Vagina (tissue), 2 donors: ENCODE data around the gene RAB7B.

Experiments used
- CTCF ChIP-seq, 3 experiments: fragments of 450-650 bp in 2 of 3; fragments of 200-600 bp in 1 of 3; sonication (generic) in 1 of 3; IDR thresholded peaks; one replicate each; pipeline ENCODE4 v1.5.1; 2017 to 2019; ENCODE audit warnings: antibody characterized with exemption in 3 of 3, mild to moderate bottlenecking in 2 of 3, moderate library complexity in 2 of 3
- POLR2A ChIP-seq, 2 donors: fragments of 450-650 bp; IDR thresholded peaks; one replicate each; pipeline ENCODE4 v1.6.1; 2017; ENCODE audit warnings: antibody characterized with exemption in 2 of 2, mild to moderate bottlenecking in 2 of 2, moderate library complexity in 2 of 2
- POLR2AphosphoS5 ChIP-seq, 2 donors: sonication (generic); formaldehyde crosslinking; IDR thresholded peaks; one replicate each; pipeline ENCODE4 v1.9.0; 2017; ENCODE audit warnings: antibody characterized with exemption in 2 of 2, mild to moderate bottlenecking in 2 of 2, low read depth in 1 of 2; ENCODE audit not compliant: insufficient read depth in 1 of 2

- TF ChIP-seq POLR2A (IDR thresholded peaks at IDR 0.05) (no peak), CTCF (IDR thresholded peaks at IDR 0.05) (no peak), POLR2AphosphoS5 (IDR thresholded peaks at IDR 0.05; ENCODE audit: insufficient read depth in 1 of 2, low read depth in 1 of 2) (no peak)
These were observed 32.7 kb downstream of the RAB7B start for GRCh38 chr1:205970486-205970885.
